Fibroblast of lung (primary cell): Measurements from ENCODE around the gene NPIPA3.

ENCODE experiments used
- EZH2 ChIP-seq: IDR thresholded peaks from 2 replicates; pipeline ENCODE4 v1.5.1; 2012; ENCODE audit warnings: low read length, control low read depth, mild to moderate bottlenecking; ENCODE audit errors: missing control alignments
- TF ChIP-seq, protein P1 (sequence below), 2 donors: IDR thresholded peaks in 1 of 2; conservative IDR thresholded peaks in 1 of 2; 1 replicate in 1 of 2; 2 replicates in 1 of 2; pipeline ENCODE4 v1.5.1; 2011 to 2012; ENCODE audit warnings: low read length in 2 of 2, control low read depth in 1 of 2, inconsistent platforms in 1 of 2, low read depth in 1 of 2, mild to moderate bottlenecking in 1 of 2

DNA sequence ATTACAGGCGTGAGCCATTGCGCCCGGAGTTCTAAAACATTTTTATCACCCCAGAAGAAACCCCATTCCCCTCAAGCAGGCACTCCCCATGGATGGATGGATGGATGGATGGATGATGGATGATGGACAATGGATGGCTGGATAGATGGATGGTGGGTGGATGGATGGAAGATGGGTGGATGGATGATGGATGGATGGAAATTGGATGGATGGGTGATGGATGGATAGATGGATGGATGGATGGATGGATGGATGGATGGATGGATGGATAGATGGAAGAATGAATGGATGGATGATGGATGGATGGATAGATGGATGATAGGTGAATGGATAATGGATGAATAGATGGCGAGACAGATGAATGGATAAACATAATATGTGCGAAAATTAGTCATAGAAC is 25.6 kb upstream of the NPIPA3 start:
- TF ChIP-seq EZH2: no peak
- TF ChIP-seq, protein P1, sequence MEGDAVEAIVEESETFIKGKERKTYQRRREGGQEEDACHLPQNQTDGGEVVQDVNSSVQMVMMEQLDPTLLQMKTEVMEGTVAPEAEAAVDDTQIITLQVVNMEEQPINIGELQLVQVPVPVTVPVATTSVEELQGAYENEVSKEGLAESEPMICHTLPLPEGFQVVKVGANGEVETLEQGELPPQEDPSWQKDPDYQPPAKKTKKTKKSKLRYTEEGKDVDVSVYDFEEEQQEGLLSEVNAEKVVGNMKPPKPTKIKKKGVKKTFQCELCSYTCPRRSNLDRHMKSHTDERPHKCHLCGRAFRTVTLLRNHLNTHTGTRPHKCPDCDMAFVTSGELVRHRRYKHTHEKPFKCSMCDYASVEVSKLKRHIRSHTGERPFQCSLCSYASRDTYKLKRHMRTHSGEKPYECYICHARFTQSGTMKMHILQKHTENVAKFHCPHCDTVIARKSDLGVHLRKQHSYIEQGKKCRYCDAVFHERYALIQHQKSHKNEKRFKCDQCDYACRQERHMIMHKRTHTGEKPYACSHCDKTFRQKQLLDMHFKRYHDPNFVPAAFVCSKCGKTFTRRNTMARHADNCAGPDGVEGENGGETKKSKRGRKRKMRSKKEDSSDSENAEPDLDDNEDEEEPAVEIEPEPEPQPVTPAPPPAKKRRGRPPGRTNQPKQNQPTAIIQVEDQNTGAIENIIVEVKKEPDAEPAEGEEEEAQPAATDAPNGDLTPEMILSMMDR (conservative IDR thresholded peaks at IDR 0.05 in 1 of 2, IDR thresholded peaks at IDR 0.05 in 1 of 2; ENCODE audit: low read depth in 1 of 2, low read length in 2 of 2): no peak
